GM18870 (cell line): ENCODE measurements around the gene MAMDC2.

Experiments
- ATAC-seq: cut with Tn5 transposase; IDR thresholded peaks from one replicate; pipeline ENCODE4 v1.9.1; 2021; ENCODE audit warnings: moderate library complexity; ENCODE audit not compliant: unreplicated experiment

MAMDC2 gene, protein sequence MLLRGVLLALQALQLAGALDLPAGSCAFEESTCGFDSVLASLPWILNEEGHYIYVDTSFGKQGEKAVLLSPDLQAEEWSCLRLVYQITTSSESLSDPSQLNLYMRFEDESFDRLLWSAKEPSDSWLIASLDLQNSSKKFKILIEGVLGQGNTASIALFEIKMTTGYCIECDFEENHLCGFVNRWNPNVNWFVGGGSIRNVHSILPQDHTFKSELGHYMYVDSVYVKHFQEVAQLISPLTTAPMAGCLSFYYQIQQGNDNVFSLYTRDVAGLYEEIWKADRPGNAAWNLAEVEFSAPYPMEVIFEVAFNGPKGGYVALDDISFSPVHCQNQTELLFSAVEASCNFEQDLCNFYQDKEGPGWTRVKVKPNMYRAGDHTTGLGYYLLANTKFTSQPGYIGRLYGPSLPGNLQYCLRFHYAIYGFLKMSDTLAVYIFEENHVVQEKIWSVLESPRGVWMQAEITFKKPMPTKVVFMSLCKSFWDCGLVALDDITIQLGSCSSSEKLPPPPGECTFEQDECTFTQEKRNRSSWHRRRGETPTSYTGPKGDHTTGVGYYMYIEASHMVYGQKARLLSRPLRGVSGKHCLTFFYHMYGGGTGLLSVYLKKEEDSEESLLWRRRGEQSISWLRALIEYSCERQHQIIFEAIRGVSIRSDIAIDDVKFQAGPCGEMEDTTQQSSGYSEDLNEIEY

GRCh38 chr9:70043689-70044489, at the start of gene MAMDC2:
TSS of gene MAMDC2 (plus strand) at chr9:70043848. CDS start at chr9:70044198, 350 bp downstream.
- ATAC-seq = no peak

GRCh38 chr9:69995846-69996245, 47.8 kb upstream of the MAMDC2 start:
- no peak for ATAC-seq

GRCh38 chr9:69996967-69997366, 46.7 kb upstream of the MAMDC2 start:
- ATAC-seq = no peak

DNA sequence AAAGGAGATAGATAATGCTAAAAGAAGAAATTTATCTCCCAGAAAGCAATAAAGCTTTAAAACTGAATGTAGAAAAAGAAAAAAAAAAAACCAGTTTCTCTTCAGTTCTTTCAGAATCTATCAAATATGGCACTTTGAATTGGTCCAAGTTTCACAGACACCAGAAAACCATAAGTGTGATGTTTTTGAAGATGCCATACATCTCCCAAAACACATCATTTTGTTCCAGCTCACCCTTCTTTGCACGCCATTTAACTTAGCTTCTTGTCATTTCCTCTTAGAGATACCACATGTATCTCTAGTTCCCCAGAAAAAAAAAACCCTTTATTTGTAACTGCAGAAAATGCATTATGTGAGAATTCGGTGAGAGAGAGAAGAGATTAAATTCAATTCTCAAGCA, 46.1 kb upstream of the MAMDC2 start:
- no peak for ATAC-seq

DNA sequence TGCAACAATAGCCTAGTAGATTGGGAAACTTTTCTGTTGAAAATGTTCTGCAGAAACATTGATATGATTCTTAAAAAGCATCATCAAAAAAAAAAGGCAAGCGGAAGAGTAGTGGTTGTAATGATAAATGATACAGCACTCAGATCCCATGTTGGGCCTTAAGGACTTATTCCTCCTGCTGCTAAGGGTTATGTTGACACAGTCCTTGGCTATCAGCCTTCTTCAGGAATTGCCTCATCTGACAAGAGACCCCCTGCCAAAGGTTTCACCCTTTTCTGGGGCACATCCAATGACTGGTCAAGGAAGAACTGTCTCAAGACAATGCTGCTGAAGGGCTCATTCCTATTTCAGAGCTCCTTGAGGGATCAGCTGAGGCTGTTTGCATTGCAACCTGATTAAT, 44.3 kb upstream of the MAMDC2 start:
- ATAC-seq = no peak

GRCh38 chr9:70000469-70000868, 43.2 kb upstream of the MAMDC2 start:
- no peak for ATAC-seq

DNA sequence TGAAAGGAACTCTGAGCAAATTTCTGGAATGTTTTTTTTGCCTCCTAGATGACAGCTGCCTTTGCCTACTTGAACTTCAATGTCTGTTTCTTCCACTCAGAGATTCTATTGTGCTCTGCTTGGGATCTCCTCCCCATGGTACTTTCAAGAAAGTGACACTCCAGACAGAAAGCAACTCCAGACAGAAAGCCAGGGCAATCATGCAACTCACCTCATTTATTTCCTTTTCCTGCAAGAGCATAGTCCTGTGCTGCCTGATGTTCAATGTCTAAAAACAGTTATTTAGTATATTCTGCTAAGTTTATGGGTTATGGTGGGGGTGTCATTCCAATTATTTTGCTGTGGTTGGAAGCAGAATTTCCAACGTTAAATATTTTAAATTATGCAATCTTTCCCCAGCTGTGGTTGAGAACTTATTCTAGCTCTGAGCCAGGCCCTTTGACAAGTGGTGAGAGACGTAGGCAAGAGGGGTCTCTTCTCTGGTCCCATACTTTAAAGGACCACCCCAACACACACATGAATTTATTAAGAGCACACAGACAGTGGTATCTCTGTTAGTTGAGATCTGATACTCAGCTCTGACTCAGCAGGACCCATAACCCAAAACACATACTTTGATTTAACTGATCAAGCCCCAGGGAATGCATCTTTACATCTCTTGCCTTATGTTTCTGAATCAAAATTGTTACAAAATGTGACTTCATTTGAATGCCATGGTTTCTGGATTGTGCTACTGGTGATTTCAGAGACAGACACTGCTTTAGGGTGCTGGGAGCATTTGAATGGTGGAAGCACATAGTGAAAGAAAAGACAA, 39.5 kb upstream of the MAMDC2 start:
- no peak for ATAC-seq

- ATAC-seq = no peak
These were observed 37.3 kb upstream of the MAMDC2 start for GRCh38 chr9:70006306-70006705.

DNA sequence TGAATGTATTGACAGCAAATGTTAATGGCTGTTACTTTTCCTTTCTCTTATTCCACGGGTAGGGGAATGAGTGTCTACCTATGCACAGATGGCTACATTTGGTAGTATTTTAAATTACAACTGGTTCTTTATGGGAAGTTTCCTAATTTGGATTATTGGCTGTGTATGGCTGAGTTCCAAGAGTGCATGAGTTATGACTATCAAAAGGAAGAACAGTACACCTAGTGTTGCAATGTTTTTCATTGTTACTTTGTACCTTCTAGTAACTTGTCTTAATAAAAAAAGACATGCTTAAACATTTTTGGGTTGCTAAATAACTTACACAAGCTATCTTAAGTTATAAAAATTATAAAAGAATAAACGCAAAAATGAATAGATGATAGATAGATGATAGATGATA, 35.8 kb upstream of the MAMDC2 start:
- no peak for ATAC-seq

GRCh38 chr9:70010015-70010414, 33.6 kb upstream of the MAMDC2 start:
- no peak for ATAC-seq

GRCh38 chr9:70011366-70011765, 32.3 kb upstream of the MAMDC2 start:
- ATAC-seq = no peak

DNA sequence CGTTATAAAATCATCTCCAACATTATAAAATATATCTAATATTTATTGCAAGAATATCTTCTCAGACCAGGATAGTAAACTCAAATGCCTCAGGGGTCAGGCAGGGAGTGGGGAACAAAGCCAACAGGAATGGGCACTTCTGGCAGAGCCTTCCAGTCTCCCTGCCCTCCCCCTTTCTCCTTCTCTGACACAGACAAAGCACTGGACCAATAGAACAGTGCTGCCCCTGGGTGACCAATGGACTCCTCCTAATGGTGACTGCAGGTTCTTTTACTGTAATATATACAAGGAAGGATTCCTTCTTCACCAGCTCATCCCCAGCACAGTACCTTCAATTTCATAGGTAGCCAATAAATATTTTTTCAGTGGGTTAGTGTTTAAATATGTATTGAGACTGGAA, 31.1 kb upstream of the MAMDC2 start:
- no peak for ATAC-seq

- no peak for ATAC-seq
These were observed 30.0 kb upstream of the MAMDC2 start for GRCh38 chr9:70013598-70014196.

DNA sequence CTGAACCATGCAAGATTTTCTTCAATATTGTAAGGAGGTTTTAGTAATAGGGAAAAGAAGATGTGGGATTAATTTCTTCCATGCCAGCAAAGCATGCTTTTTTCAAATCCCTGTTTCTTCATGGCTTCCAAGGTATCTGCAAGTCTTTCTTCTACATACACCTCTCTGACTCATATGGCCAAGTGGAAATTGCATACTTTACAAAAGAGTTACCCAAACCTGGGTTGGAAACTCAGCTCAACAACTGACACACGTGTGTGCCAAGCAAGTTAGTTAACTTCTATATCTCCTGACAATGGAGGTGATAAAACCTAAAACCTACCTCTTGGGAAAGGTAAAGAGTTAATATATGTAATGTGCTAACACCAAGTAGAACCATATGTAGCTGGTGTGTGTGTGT, 28.5 kb upstream of the MAMDC2 start:
- ATAC-seq = no peak

DNA sequence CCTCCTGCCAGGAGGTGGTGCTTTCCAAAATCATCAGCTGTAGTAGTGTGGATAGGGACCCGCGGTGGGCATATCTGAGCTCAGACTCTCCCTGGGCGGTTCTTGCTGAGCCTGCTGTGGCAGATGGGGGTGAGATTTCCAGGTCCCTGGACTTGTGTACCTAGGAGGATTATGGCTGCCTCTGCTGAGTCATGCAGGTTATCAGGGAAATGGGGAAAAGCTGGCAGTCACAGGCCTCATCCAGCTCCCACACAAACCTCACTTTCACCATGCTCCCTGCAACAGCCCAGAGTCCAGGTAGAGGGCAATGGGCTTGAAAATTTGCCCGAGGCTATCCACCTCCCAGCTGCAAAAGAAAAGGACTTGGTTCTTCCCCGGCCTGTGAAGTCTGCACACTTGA, 23.4 kb upstream of the MAMDC2 start:
- no peak for ATAC-seq

DNA sequence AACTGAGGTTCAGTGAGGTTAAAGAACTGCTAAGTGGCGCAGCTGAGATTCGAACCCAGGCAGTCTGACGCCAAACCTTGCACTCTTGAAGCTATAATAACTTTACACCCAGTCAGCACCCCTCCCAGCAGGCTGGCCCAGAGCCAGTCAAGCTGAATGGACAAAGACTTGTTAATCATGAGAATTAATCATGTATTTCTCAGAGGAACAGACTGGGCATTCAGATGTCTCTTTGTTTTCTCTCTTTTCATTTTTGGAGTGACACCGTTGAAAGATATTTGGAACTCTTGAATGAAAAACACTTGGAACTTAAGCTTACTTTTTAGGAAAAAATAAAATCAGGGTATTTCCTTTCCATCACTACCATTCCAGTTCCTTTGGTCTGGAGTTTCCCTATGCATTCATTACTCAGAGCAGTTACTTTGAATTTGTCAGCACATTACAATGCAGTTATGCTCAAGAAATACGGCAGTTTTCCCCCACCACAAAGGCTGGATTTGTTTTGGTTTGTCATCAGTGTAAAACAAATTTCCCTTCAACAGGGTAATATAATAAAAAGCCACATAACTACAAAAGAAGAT, 22.6 kb upstream of the MAMDC2 start:
- no peak for ATAC-seq

DNA sequence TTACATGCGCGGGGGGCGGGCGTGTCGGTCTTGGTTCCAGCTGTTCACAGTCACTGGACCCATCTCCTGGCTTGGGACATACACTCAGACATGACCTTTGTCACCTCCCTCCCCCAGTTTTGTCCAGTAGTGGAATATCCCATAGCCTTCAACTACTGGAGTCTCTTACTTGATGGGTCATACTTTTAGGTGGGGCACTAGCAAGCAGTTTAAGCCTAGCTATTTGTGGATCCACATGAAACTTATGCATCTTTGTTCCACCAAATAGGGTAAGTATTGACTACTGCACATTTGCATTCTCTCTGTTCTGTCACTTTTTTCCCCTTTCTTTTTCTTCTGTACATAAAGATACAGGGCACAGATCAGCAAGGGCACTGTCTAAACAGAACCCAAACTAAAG, 15.4 kb upstream of the MAMDC2 start:
- no peak for ATAC-seq

DNA sequence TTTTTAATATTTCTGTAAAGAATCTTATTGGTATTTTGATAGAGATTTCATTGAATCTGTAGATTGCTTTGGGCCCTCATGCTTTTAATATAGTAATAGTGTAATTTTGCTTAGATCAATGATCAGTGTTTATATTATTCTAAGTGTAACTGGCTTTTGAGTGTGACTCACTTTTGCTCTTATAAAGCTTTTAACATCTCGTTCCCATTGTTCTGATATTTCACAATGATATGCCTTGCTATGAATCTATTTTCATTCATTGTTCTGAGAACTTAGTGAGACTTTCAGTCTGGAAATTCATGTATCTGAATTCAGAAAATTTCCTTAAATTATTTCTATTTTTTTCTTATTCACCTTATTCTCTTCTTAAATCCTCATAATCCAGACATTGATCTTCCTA, 13.5 kb upstream of the MAMDC2 start:
- no peak for ATAC-seq

DNA sequence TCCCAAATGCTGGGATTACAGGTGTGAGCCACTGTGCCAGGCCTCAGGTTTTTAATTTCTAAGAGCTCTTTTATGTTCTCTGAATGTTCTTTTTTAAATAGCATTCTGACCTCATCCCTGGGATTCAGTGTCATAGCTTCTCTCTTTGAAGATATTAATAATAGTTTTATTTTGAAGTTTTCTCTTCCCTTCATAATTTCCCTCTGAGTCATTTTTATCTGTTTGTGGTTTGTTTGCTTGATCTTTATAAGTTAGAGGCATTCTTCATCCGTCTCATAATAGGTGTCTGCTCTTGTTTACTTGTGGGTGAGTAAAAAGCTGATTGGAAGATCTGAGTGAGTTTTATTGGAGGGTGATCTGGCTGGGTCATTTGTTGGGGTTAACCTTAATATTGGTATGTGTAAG, 12.5 kb upstream of the MAMDC2 start:
- no peak for ATAC-seq

- ATAC-seq = no peak
These were observed 9.4 kb upstream of the MAMDC2 start for GRCh38 chr9:70034271-70034711.
